ENCODE data around the gene RABGEF1. TPM values are rescaled to one million over a fixed set of nuclear protein-coding genes. Genes with fewer than 3 reads are reported as not detected.

RABGEF1 gene
- total and polyA plus RNA-seq, 7 donors, result 10.2 to 47.2 (median 36.4) TPM

DNA sequence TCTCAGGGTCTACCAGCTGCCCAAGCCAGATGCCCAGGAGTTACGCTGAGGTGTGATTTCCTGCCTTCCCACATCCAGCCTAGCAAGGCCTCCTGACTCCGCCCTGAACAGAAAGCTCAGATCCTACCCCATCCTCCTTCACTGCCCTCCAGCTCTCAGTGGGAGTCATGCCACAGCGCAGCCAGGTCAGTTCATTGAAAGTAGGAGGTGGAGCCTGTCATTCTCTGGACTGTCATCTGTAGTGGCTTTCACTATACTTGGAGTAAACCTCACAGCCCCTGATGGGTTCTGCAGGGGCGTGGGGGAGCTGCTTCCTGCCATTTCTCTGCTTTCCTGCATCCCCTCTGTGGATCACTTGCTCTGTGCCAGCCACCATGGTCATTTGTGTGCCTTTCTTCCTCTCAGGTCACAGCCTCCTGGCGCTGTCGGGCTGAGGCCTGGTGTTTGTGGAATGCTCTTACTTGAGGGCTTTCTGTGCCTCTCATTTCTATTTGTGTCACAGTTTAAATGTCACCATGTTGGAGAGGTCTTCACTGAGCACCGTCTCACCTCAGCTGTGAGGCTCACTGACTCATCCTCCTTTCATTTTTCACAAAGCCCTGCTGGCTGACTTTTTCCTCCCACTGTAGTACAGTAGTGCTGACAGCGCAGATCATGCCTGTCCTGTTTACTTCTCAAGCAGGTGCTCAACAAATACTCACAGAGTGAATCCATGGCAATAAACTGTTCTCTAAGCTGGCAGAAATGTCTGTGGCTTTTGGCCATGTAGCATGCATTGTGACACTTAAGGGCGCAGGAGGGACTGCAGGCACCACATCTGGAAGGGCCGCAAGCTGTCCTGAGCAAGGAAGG lies 119.5 kb downstream of the RABGEF1 start:
- no peaks in the 10 kb centered on the region for H3K4me1 ChIP-seq
- H3K27me3 ChIP-seq, result no peaks in the 10 kb centered on the region
- intact Hi-C loops (cut with DNase I), result no loop called here
- TF ChIP-seq POLR2A (IDR thresholded peaks at IDR 0.05) (no peak), EP300 (IDR thresholded peaks at IDR 0.05) (no peak)
- TF ChIP-seq, protein P1, sequence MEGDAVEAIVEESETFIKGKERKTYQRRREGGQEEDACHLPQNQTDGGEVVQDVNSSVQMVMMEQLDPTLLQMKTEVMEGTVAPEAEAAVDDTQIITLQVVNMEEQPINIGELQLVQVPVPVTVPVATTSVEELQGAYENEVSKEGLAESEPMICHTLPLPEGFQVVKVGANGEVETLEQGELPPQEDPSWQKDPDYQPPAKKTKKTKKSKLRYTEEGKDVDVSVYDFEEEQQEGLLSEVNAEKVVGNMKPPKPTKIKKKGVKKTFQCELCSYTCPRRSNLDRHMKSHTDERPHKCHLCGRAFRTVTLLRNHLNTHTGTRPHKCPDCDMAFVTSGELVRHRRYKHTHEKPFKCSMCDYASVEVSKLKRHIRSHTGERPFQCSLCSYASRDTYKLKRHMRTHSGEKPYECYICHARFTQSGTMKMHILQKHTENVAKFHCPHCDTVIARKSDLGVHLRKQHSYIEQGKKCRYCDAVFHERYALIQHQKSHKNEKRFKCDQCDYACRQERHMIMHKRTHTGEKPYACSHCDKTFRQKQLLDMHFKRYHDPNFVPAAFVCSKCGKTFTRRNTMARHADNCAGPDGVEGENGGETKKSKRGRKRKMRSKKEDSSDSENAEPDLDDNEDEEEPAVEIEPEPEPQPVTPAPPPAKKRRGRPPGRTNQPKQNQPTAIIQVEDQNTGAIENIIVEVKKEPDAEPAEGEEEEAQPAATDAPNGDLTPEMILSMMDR (IDR thresholded peaks at IDR 0.05), result no peak
- WGBS, 2 donors, result 88 to 94% methylated on average over 10 of the region's 10 CpGs
- DNase-seq, result no peak
- peaks cover 0 to 46% (median 4%) of the 10 kb centered on the region in 4 donors for H3K36me3 ChIP-seq
- H3K27ac ChIP-seq, result no peak overlapping the region
- H3K4me3 ChIP-seq, result no peak overlapping the region
- no peaks in the 10 kb centered on the region for H3K9me3 ChIP-seq

DNA sequence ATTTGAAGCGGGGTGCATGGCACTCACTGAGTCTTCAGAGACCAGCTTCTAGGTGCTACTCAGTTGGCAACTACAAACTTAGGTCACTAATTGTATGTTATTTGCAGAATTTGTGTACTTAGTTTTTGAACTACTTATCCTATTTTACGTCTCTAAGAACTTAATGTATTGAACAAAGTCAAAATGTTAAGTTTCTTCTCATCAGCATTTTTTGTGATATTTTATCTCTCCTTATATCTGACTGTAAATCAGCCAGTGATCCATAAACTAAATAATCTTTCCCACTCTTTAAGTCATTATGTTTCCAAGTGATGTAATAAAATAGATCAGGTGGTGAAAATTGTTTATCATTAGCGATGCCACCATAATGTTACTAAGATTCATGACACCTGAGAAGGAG lies 120.2 kb downstream of the RABGEF1 start:
- Histone ChIP-seq H3K36me3 (peaks cover 0 to 46% (median 4%) of the 10 kb centered on the region in 4 donors), H3K27ac (no peak overlapping the region), H3K9me3 (no peaks in the 10 kb centered on the region), H3K27me3 (no peaks in the 10 kb centered on the region), H3K4me3 (no peak overlapping the region), H3K4me1 (no peaks in the 10 kb centered on the region)
- WGBS, 2 donors, result 95% methylated on average over 3 of the region's 3 CpGs
- intact Hi-C loops (cut with DNase I), result no loop called here
- TF ChIP-seq, protein P1 (IDR thresholded peaks at IDR 0.05), result no peak
- no peak for TF ChIP-seq POLR2AphosphoS5 (IDR thresholded peaks at IDR 0.05)
- TF ChIP-seq POLR2A (IDR thresholded peaks at IDR 0.05), result no peak
- TF ChIP-seq EP300 (IDR thresholded peaks at IDR 0.05), result no peak
- no peak for DNase-seq

Small RNA genes within 50 kb of the gene (small RNA-seq; reads per million reads assigned to genes)
- gene AC027644.2, result 0 reads per million in 3 donors

Other genes with a start within 250 kb of the RABGEF1 start
- 10 to 100 TPM; 15.3 to 23.3 (median 19.6) TPM for gene KCTD7, start 111.9 kb upstream of the RABGEF1 start, total RNA-seq
- gene KCTD7, start 111.9 kb upstream of the RABGEF1 start, polyA plus RNA-seq, result 1 to 10 TPM; 3.2 to 7.3 (median 3.6) TPM
- 10 to 100 TPM; 66.2 to 93.8 (median 81.2) TPM for gene TMEM248, start 180.5 kb downstream of the RABGEF1 start, total RNA-seq
- gene TMEM248, start 180.5 kb downstream of the RABGEF1 start, polyA plus RNA-seq, result 10 to 100 TPM; 19.7 to 51.0 (median 22.2) TPM